ENCODE results near the gene MLF1.

The MLF1 gene, protein sequence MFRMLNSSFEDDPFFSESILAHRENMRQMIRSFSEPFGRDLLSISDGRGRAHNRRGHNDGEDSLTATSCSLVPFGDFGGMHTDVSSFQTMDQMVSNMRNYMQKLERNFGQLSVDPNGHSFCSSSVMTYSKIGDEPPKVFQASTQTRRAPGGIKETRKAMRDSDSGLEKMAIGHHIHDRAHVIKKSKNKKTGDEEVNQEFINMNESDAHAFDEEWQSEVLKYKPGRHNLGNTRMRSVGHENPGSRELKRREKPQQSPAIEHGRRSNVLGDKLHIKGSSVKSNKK
- 5.4 to 19.0 (median 12.4) reads per million in 3 donors for total RNA-seq

DNA sequence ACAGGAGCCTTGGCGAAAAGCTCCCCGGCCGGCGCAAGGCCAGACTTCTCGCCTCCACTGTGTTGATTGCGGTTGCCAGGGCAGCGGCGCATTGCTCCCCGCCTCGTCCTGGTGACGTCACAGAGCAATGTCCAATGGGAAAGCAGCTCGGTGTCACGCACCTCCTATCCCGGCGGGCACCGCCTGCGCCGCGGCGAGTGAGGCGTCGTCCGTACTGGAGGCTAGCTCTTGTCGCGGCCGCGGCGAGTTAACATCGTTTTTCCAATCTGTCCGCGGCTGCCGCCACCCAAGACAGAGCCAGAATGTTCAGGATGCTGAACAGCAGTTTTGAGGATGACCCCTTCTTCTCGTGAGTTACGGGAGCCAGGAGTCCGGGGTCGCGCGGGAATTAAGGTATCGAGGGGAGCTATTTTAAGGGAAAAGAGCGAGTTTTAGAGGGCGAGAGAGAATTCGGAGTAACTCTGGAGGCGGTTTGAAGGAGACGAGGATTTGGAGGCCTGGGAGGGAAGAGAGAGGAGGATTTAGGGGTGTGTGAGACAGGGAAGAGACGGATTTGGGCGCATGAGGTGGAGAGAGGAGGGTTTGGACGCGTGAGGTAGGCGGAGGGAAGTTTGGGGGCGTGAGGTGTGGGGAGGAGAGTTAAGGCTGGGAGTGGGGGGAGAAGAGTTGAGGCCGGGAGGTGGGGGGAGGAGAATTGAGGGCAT lies at the start of gene MLF1:
Gene MLF1, plus strand, starts transcription at position 196 of the 704 bp plus-strand sequence. Its CDS starts 107 bp downstream, at position 303.
- no peaks in the 10 kb centered on the region for H3K9me3 ChIP-seq (ENCODE audit: control insufficient read depth, low read length)
- H3K27me3 ChIP-seq (replicated peaks; ENCODE audit: control insufficient read depth, insufficient read depth, low read length, poor library complexity, severe bottlenecking), result peaks cover 5% of the 10 kb centered on the region
- DNase-seq, result peak; percentile 66 to 75 (median 69)
- no peaks in the 10 kb centered on the region for H3K36me3 ChIP-seq (ENCODE audit: control insufficient read depth, insufficient read depth, low read length)
- peaks cover 7% of the 10 kb centered on the region for H3K4me1 ChIP-seq (ENCODE audit: control insufficient read depth, insufficient read depth, low read length, poor library complexity, severe bottlenecking)
- peak within 1 kb of the TSS; percentile 46 for H3K27ac ChIP-seq (ENCODE audit: insufficient read depth, low read length, poor library complexity, severe bottlenecking)
- peak within 1 kb of the TSS; percentile 70 for H3K4me3 ChIP-seq (ENCODE audit: insufficient read depth, low read depth, low read length, poor library complexity, severe bottlenecking)

DNA sequence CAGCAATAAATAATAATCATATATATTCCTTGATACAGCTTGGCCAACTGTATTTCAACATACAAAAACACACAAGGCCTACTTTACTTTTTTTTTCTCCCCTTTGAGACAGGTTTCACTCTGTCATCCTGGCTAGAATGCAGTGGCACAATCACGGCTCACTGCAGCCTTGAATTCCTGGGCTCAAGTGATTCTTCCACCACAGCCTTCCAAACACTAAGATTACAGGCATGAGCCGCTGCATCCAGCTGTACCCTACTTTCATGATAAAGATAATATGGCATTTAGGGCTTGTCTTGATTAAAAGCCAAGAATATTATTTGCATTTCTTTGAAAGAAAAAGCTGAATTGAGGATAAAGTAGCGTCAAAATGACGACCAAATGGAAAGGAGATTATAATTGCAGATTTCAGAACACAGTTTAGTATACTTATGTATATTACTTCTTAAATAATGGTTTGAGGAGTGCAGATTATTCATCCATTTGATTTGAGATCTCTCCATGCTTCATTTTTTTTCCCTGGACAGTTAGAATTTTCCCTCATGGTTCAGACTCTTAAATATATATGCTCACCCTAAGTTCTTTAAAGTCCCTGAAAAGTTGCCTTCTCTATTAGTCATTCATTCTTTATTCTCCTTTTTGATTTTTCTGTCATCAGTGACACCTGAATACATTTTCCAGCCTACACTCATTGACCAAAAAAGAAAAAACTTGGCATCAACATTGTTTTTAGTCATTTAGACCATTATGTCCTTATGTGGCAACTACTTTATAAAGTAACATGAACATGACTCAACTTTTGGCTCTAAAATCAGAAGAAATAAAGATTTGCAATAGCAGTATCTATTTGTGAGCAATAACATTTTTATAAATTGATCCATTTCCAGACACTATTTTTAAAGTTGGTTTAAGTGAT lies 48.5 kb upstream of the MLF1 start:
- Histone ChIP-seq H3K27me3 (replicated peaks; ENCODE audit: control insufficient read depth, insufficient read depth, low read length, poor library complexity, severe bottlenecking) (no peaks in the 10 kb centered on the region), H3K9me3 (ENCODE audit: control insufficient read depth, low read length) (no peaks in the 10 kb centered on the region), H3K27ac (ENCODE audit: insufficient read depth, low read length, poor library complexity, severe bottlenecking) (no peak overlapping the region), H3K4me3 (ENCODE audit: insufficient read depth, low read depth, low read length, poor library complexity, severe bottlenecking) (no peak overlapping the region), H3K4me1 (ENCODE audit: control insufficient read depth, insufficient read depth, low read length, poor library complexity, severe bottlenecking) (no peaks in the 10 kb centered on the region), H3K36me3 (ENCODE audit: control insufficient read depth, insufficient read depth, low read length) (no peaks in the 10 kb centered on the region)
- DNase-seq, result no peak

DNA sequence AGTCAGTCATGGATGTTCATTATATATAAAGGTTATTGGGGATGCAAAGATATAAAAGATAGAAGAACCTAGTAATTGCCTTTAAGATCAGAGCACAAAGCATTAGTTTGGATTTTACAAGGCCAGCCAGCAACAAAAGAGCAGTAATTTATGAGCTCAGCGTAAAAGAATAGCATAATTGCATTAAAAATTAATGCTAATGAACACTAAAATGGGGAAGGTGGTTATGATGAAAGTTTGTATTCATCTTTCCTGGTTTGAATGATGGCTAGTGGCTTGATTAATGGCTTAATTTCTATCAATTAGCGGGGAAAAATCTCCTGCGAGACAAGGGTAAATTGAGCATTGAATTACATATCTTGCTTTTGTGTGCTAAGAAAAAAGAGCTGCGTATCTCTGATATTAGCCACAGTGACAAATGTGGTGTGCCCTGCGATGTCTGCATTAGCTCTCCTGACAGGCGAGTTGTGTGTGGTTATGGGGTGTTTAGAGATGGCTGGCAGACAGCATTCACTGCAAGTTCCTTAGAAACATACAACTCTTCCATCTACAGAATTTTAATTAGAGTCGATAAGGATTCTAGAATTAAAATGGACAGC lies 42.8 kb upstream of the MLF1 start:
- H3K4me3 ChIP-seq (ENCODE audit: insufficient read depth, low read depth, low read length, poor library complexity, severe bottlenecking), result no peak overlapping the region
- H3K36me3 ChIP-seq (ENCODE audit: control insufficient read depth, insufficient read depth, low read length), result no peaks in the 10 kb centered on the region
- H3K27ac ChIP-seq (ENCODE audit: insufficient read depth, low read length, poor library complexity, severe bottlenecking), result no peak overlapping the region
- no peaks in the 10 kb centered on the region for H3K9me3 ChIP-seq (ENCODE audit: control insufficient read depth, low read length)
- H3K4me1 ChIP-seq (ENCODE audit: control insufficient read depth, insufficient read depth, low read length, poor library complexity, severe bottlenecking), result no peaks in the 10 kb centered on the region
- DNase-seq, result no peak
- H3K27me3 ChIP-seq (replicated peaks; ENCODE audit: control insufficient read depth, insufficient read depth, low read length, poor library complexity, severe bottlenecking), result no peaks in the 10 kb centered on the region

DNA sequence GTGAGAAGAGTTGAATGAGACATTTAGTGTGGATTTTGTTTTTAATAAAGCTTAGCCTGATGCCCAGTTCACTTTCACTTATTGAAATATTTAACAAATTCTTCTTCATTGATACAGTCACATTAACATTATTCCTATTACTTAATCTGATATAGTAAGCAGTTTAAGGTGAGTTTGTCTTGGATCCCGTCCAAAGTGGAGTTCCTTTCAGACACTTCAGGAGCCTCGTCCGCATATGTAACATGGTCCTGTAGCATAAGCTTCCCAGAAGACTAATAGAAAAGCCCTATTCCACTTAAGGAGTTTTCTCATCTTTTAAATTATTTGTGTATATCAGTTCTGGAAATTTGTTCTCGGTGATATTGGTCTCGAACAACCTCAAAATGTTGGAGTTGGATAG lies 39.7 kb upstream of the MLF1 start:
- Histone ChIP-seq H3K27me3 (replicated peaks; ENCODE audit: control insufficient read depth, insufficient read depth, low read length, poor library complexity, severe bottlenecking) (no peaks in the 10 kb centered on the region), H3K36me3 (ENCODE audit: control insufficient read depth, insufficient read depth, low read length) (no peaks in the 10 kb centered on the region), H3K9me3 (ENCODE audit: control insufficient read depth, low read length) (no peaks in the 10 kb centered on the region), H3K4me3 (ENCODE audit: insufficient read depth, low read depth, low read length, poor library complexity, severe bottlenecking) (no peak overlapping the region), H3K27ac (ENCODE audit: insufficient read depth, low read length, poor library complexity, severe bottlenecking) (no peak overlapping the region), H3K4me1 (ENCODE audit: control insufficient read depth, insufficient read depth, low read length, poor library complexity, severe bottlenecking) (no peaks in the 10 kb centered on the region)
- no peak for DNase-seq

DNA sequence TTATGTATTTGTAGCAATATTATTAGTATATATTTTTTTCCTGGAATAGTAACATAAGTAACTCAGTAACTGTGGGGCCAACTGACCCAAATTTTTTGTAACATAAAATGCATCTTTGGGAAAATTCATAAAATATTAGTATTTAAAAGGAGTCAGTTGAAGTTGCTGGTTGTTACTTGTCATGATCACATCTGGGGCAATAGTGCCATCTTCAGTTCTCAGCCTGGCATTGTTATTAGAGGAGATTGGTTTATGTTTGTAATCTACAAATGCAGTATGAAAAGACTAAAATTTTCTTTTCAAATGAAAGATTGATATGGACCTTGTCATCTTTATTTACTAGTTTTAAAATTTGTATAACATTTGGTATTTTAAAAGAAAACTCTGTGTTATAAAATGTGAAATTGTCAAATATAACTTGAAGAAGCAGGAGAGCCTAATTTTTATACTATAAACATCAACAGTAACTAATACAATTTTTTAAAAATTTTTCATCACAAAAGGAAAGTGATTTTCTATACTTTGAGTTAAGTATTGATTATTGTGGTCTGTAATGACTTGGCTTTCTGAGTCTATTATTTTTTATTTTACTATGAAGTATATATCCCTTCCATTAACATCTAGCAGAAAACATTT lies 38.8 kb upstream of the MLF1 start:
- no peak for DNase-seq
- Histone ChIP-seq H3K27ac (ENCODE audit: insufficient read depth, low read length, poor library complexity, severe bottlenecking) (no peak overlapping the region), H3K9me3 (ENCODE audit: control insufficient read depth, low read length) (no peaks in the 10 kb centered on the region), H3K36me3 (ENCODE audit: control insufficient read depth, insufficient read depth, low read length) (no peaks in the 10 kb centered on the region), H3K4me1 (ENCODE audit: control insufficient read depth, insufficient read depth, low read length, poor library complexity, severe bottlenecking) (no peaks in the 10 kb centered on the region), H3K4me3 (ENCODE audit: insufficient read depth, low read depth, low read length, poor library complexity, severe bottlenecking) (no peak overlapping the region), H3K27me3 (replicated peaks; ENCODE audit: control insufficient read depth, insufficient read depth, low read length, poor library complexity, severe bottlenecking) (no peaks in the 10 kb centered on the region)

DNA sequence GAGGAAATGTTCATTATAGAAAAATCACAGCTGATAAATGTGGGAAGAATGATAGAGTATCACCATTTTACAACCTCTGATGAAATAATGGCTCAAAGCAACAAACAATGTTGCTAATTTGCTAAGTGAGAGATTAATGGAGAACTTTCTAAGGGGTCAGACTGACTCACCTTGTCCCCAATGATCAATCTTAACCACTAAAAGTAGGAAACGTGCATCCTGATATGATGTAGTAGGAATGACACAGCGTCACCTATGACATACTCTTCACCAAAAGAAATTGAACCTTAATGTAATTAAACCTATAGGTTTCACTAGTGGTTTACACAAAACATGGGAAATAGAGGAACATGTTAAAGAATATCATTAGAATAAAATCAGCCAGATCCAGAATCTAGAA lies 35.1 kb upstream of the MLF1 start:
- Histone ChIP-seq H3K36me3 (ENCODE audit: control insufficient read depth, insufficient read depth, low read length) (no peaks in the 10 kb centered on the region), H3K4me3 (ENCODE audit: insufficient read depth, low read depth, low read length, poor library complexity, severe bottlenecking) (no peak overlapping the region), H3K27ac (ENCODE audit: insufficient read depth, low read length, poor library complexity, severe bottlenecking) (no peak overlapping the region), H3K4me1 (ENCODE audit: control insufficient read depth, insufficient read depth, low read length, poor library complexity, severe bottlenecking) (no peaks in the 10 kb centered on the region), H3K9me3 (ENCODE audit: control insufficient read depth, low read length) (no peaks in the 10 kb centered on the region), H3K27me3 (replicated peaks; ENCODE audit: control insufficient read depth, insufficient read depth, low read length, poor library complexity, severe bottlenecking) (no peaks in the 10 kb centered on the region)
- DNase-seq, result no peak

DNA sequence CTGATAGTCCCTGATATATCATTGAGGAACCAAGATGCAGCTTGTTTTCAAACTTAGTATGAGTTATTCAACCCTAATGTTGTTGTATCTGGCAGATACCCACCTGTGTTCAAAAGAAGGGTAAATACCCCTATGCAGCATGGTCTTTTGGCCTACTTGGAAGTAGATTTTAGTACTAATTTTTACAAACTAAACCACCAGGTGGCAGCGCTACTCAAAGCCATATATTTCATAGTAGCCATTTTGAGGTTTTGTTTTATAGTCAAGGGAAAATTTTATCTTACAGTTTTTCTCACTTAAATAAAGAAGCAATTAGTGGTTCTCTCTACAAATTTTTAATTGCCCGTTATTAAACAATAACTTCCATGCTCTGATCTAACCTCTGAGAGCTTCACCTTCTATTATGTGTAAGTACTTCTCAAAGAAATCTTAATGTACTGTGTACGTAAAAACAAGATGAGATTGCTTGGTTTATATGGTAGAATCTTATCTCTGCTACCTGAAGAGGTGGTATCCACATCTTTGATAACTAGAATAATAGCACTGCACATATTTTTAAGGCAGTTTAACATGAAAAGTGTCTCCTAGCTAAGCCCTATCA lies 31.5 kb upstream of the MLF1 start:
- Histone ChIP-seq H3K9me3 (ENCODE audit: control insufficient read depth, low read length) (no peaks in the 10 kb centered on the region), H3K27ac (ENCODE audit: insufficient read depth, low read length, poor library complexity, severe bottlenecking) (no peak overlapping the region), H3K27me3 (replicated peaks; ENCODE audit: control insufficient read depth, insufficient read depth, low read length, poor library complexity, severe bottlenecking) (no peaks in the 10 kb centered on the region), H3K4me3 (ENCODE audit: insufficient read depth, low read depth, low read length, poor library complexity, severe bottlenecking) (no peak overlapping the region), H3K36me3 (ENCODE audit: control insufficient read depth, insufficient read depth, low read length) (no peaks in the 10 kb centered on the region), H3K4me1 (ENCODE audit: control insufficient read depth, insufficient read depth, low read length, poor library complexity, severe bottlenecking) (no peaks in the 10 kb centered on the region)
- DNase-seq, result peak in 2 of 3 donors; percentile 3 to 6

DNA sequence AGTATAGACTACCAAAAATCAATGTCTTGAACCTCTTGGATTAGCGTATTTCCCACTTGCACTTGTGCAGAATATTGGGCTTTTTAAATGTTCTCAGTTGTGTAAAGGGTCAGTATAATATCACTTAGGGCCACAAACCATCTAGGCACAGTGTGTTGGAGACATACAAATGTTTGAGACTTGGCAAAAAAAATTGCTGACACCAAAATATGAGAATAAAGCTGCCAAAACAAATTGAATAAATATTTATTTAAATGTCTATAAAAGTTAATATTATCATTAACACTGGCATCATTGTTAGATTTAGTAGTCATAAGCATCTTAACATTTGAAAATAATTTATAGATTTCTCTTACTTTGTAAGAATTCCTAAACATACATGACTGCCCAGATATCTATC lies 30.9 kb upstream of the MLF1 start:
- H3K9me3 ChIP-seq (ENCODE audit: control insufficient read depth, low read length), result no peaks in the 10 kb centered on the region
- no peaks in the 10 kb centered on the region for H3K27me3 ChIP-seq (replicated peaks; ENCODE audit: control insufficient read depth, insufficient read depth, low read length, poor library complexity, severe bottlenecking)
- H3K36me3 ChIP-seq (ENCODE audit: control insufficient read depth, insufficient read depth, low read length), result no peaks in the 10 kb centered on the region
- no peak overlapping the region for H3K4me3 ChIP-seq (ENCODE audit: insufficient read depth, low read depth, low read length, poor library complexity, severe bottlenecking)
- H3K4me1 ChIP-seq (ENCODE audit: control insufficient read depth, insufficient read depth, low read length, poor library complexity, severe bottlenecking), result no peaks in the 10 kb centered on the region
- DNase-seq, result no peak
- H3K27ac ChIP-seq (ENCODE audit: insufficient read depth, low read length, poor library complexity, severe bottlenecking), result no peak overlapping the region

DNA sequence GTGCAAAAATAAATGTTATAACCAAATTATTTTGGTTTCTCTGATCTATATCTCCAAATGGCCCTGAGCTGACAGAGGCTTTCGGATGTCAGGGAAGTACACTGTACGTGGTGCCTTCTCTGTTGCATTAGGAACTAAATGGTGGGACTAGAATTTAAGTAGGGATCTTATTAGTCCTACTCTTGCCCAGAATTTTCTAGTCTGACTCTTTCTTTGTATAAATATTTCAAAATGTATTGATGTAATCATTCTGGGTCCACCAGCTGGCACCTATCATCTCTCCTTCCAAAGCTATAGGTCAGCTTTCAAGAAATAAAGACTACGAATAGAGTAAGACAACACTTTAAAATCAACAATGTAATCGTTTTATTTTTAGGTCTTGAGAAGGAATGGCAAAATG lies 22.3 kb upstream of the MLF1 start:
- no peak overlapping the region for H3K27ac ChIP-seq (ENCODE audit: insufficient read depth, low read length, poor library complexity, severe bottlenecking)
- no peaks in the 10 kb centered on the region for H3K36me3 ChIP-seq (ENCODE audit: control insufficient read depth, insufficient read depth, low read length)
- no peaks in the 10 kb centered on the region for H3K4me1 ChIP-seq (ENCODE audit: control insufficient read depth, insufficient read depth, low read length, poor library complexity, severe bottlenecking)
- no peaks in the 10 kb centered on the region for H3K9me3 ChIP-seq (ENCODE audit: control insufficient read depth, low read length)
- no peak for DNase-seq
- no peaks in the 10 kb centered on the region for H3K27me3 ChIP-seq (replicated peaks; ENCODE audit: control insufficient read depth, insufficient read depth, low read length, poor library complexity, severe bottlenecking)
- no peak overlapping the region for H3K4me3 ChIP-seq (ENCODE audit: insufficient read depth, low read depth, low read length, poor library complexity, severe bottlenecking)
